GM13977 (cell line): ENCODE measurements around the gene MTHFD1L.

Source experiments
- DNase-seq: peaks from one replicate; pipeline ENCODE4 v3.0.0; 2012; ENCODE audit warnings: low spot score
- CTCF ChIP-seq: IDR thresholded peaks from 2 replicates; pipeline ENCODE4 v1.5.1; 2012; ENCODE audit warnings: mild to moderate bottlenecking, control low read depth; ENCODE audit not compliant: insufficient read depth; ENCODE audit errors: extremely low read depth, missing control alignments
- in situ Hi-C: fragments of 300-500 bp; cut with MboI; formaldehyde crosslinking; loops from one replicate; pipeline ENCODE4 v1.12.0; 2022; ENCODE audit warnings: low sequenced_read_pairs, low pct_unique_long_range_greater_than_20kb, mixed read lengths, inconsistent platforms; ENCODE audit not compliant: unreplicated experiment

The MTHFD1L gene

GRCh38 chr6:151140767-151141166 lies 275.3 kb downstream of the MTHFD1L start:
- no peak for TF ChIP-seq CTCF
- DNase-seq = no peak
- in situ Hi-C loops = no loop called here

GRCh38 chr6:151141685-151142084 lies 276.2 kb downstream of the MTHFD1L start:
- no peak for DNase-seq
- TF ChIP-seq CTCF = no peak
- in situ Hi-C loops = no loop called here

- in situ Hi-C loops = no loop called here
- DNase-seq = no peak
- no peak for TF ChIP-seq CTCF
Observed at GRCh38 chr6:151142676-151143075, 277.2 kb downstream of the MTHFD1L start.

GRCh38 chr6:151143337-151143736 lies 277.8 kb downstream of the MTHFD1L start:
- no peak for TF ChIP-seq CTCF
- in situ Hi-C loops = no loop called here

GRCh38 chr6:151143806-151144205 lies 278.3 kb downstream of the MTHFD1L start:
- TF ChIP-seq CTCF = no peak
- no peak for DNase-seq
- in situ Hi-C loops = no loop called here

More at GRCh38 chr6:151143337-151143736, 277.8 kb downstream of the MTHFD1L start:
- DNase-seq = no peak

- DNase-seq = no peak
- in situ Hi-C loops = no loop called here
- no peak for TF ChIP-seq CTCF
Observed at GRCh38 chr6:151147118-151147832, 281.8 kb downstream of the MTHFD1L start.
